MM.1S (cell line): ENCODE results near the gene FRMD6.

Experiments used
- CTCF ChIP-seq: fragments of 300-600 bp; sonication (generic); IDR thresholded peaks from 2 replicates; pipeline ENCODE4 v1.5.1; 2016; ENCODE audit warnings: antibody characterized with exemption, low read length, mixed read lengths
- EZH2 ChIP-seq: fragments of 300-600 bp; sonication (generic); optimal IDR thresholded peaks from 2 replicates; pipeline ENCODE3; 2017; ENCODE audit warnings: low read depth, mild to moderate bottlenecking, antibody characterized with exemption, low read length, mixed read lengths
- EZH2phosphoT487 ChIP-seq: fragments of 300-600 bp; sonication (generic); IDR thresholded peaks from 2 replicates; pipeline ENCODE4 v1.6.1; 2018; ENCODE audit warnings: antibody characterized with exemption, low read length

GRCh38 chr14:51774209-51774608 lies 122.5 kb downstream of the FRMD6 start:
- TF ChIP-seq CTCF (no peak), EZH2phosphoT487 (no peak), EZH2 (no peak)
